ENCODE results near the gene TOMM7.

DNA sequence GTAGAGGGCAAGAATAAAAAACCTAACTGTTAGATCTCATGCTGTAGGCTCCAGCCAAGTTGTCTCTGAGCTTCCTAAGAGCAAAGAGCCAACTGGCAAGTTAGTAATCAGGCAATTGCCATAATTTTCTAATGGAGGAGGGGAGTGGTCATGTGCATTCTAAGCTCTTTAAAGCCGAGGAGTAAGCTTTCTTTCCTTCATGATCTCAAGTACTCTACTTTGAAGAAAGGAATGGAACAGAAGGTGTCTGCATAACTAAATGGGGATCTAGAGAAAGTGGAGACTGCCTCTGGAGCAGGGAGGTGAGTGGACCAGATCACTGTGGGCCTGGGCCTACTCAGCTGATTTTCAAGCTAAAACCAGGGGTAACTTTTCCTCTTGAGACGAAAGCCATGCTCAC, 37.7 kb upstream of the TOMM7 start:
- TF ChIP-seq, protein P1, sequence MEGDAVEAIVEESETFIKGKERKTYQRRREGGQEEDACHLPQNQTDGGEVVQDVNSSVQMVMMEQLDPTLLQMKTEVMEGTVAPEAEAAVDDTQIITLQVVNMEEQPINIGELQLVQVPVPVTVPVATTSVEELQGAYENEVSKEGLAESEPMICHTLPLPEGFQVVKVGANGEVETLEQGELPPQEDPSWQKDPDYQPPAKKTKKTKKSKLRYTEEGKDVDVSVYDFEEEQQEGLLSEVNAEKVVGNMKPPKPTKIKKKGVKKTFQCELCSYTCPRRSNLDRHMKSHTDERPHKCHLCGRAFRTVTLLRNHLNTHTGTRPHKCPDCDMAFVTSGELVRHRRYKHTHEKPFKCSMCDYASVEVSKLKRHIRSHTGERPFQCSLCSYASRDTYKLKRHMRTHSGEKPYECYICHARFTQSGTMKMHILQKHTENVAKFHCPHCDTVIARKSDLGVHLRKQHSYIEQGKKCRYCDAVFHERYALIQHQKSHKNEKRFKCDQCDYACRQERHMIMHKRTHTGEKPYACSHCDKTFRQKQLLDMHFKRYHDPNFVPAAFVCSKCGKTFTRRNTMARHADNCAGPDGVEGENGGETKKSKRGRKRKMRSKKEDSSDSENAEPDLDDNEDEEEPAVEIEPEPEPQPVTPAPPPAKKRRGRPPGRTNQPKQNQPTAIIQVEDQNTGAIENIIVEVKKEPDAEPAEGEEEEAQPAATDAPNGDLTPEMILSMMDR (IDR thresholded peaks at IDR 0.05): no peak
- TF ChIP-seq POLR2AphosphoS5 (IDR thresholded peaks at IDR 0.05; ENCODE audit: low read depth, low read length): no peak

Data from Panc1 (cell line).